Smooth muscle cell (in vitro differentiated cells): ENCODE data around the gene ITGAD. TPM values are rescaled to one million over a fixed set of nuclear protein-coding genes. Genes with fewer than 3 reads are reported as not detected.

Source experiments
- DNase-seq: peaks from one replicate; lab custom pipeline; 2025; ENCODE audit not compliant: unreplicated experiment; lab: John Stamatoyannopoulos, UW
- H2AFZ ChIP-seq: fragments of 200-600 bp; sonication (generic); 2 replicates; pipeline ENCODE4 v1.6.0; 2016; ENCODE audit warnings: antibody characterized with exemption, low read depth, mild to moderate bottlenecking
- H3F3A ChIP-seq: fragments of 200-600 bp; sonication (generic); 2 replicates; pipeline ENCODE4 v1.6.0; 2017; ENCODE audit warnings: antibody characterized with exemption, low read depth
- H3K27ac ChIP-seq: fragments of 200-600 bp; sonication (generic); 2 replicates; pipeline ENCODE4 v1.5.1; 2016; ENCODE audit warnings: low read depth, mild to moderate bottlenecking
- H3K27me3 ChIP-seq: fragments of 200-600 bp; sonication (generic); 2 replicates; pipeline ENCODE4 v1.6.1; 2016; ENCODE audit warnings: low read depth, mild to moderate bottlenecking
- H3K36me3 ChIP-seq: fragments of 200-600 bp; sonication (generic); 2 replicates; pipeline ENCODE4 v1.5.1; 2016; ENCODE audit warnings: low read depth
- H3K4me1 ChIP-seq: fragments of 200-600 bp; sonication (generic); 2 replicates; pipeline ENCODE4 v1.5.1; 2016; ENCODE audit warnings: low read depth
- H3K4me2 ChIP-seq: fragments of 200-600 bp; sonication (generic); 2 replicates; pipeline ENCODE4 v1.6.0; 2016; ENCODE audit warnings: mild to moderate bottlenecking
- H3K4me3 ChIP-seq: fragments of 200-600 bp; sonication (generic); 2 replicates; pipeline ENCODE4 v1.5.1; 2016; ENCODE audit warnings: mild to moderate bottlenecking
- H3K79me2 ChIP-seq: fragments of 200-600 bp; sonication (generic); 2 replicates; pipeline ENCODE4 v1.6.0; 2016; ENCODE audit warnings: low read depth, mild to moderate bottlenecking
- H3K9ac ChIP-seq: fragments of 200-600 bp; sonication (generic); 2 replicates; pipeline ENCODE4 v1.6.0; 2016; ENCODE audit warnings: low read depth
- H3K9me3 ChIP-seq: fragments of 200-600 bp; sonication (generic); replicated peaks from 2 replicates; pipeline ENCODE4 v1.5.1; 2016; ENCODE audit warnings: low read depth
- H4K20me1 ChIP-seq: fragments of 200-600 bp; sonication (generic); 2 replicates; pipeline ENCODE4 v1.6.0; 2016; ENCODE audit warnings: low read depth
- WGBS: methylation state at CpG from one replicate; pipeline ENCODE4 v1.1.7; 2016; ENCODE audit warnings: low lambda C conversion rate; 5-methylcytosine and 5-hydroxymethylcytosine counted together
- polyA plus RNA-seq: library from polyadenylated mRNA; unstranded; fragments of >200 nt; fragmentation: Nextera tagmentation; extraction: Ambion mirVana; gene quantifications from 2 replicates; pipeline ENCODE4 v1.2.1, GENCODE V29; 2016
- total RNA-seq: library from RNA; depleted of rRNA; stranded (reverse); fragments of >200 nt; gene quantifications from 2 replicates; pipeline ENCODE4 v1.2.3, GENCODE V29; 2014
- TF ChIP-seq, protein P1 (sequence below): fragments of 200-600 bp; sonication (generic); IDR thresholded peaks from 2 replicates; pipeline ENCODE4 v1.5.1; 2017; ENCODE audit warnings: borderline replicate concordance, mild to moderate bottlenecking, antibody characterized with exemption; ENCODE audit not compliant: insufficient read depth, poor library complexity, severe bottlenecking

The ITGAD gene
- total and polyA plus RNA-seq, 2 experiments from 2014 or later, result not detected

DNA sequence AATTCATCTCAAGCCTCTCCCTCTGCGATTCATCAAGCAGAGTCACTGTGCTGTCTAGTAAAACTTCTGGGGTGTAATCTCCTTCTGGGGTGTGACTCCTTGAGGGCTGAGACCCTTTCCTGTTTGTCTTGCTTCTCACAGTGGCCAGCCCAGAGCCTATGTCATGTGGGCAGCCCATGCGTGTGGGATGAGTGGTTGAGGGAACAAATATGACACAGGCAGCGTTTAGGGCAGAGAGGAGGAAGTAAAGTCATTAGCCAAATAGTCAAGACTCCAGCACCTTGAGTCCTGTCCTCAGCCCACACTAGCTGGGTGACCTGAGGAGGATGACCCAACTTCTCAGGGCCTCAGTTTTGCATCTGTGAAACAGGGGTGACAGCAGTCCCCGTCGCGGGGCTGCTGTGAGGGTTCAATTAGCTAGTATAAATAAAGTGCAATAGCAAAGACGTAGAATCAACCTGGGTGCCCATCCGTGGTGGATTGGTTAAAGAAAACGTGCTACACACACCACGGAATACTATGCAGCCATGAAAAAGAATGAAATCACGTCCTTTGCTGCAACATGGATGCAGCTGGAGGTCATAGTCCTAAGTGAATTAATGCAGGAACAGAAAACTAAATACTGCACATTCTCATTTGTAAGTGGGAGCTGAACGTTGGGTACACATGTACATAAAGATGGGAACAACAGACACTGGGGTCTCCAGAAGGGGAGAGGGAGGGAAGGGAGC, 42.7 kb upstream of the ITGAD start:
- DNase-seq, result no peak
- Histone ChIP-seq H2AFZ (no peak overlapping the region), H3K9me3 (no peaks in the 10 kb centered on the region), H3K79me2 (no peaks in the 10 kb centered on the region), H3K9ac (no peak overlapping the region), H3K4me2 (no peak overlapping the region), H3K27ac (no peak overlapping the region), H3K36me3 (no peaks in the 10 kb centered on the region), H3K4me1 (no peaks in the 10 kb centered on the region), H3K4me3 (no peak overlapping the region), H4K20me1 (no peaks in the 10 kb centered on the region), H3F3A (no peaks in the 10 kb centered on the region), H3K27me3 (no peaks in the 10 kb centered on the region)
- TF ChIP-seq, protein P1, sequence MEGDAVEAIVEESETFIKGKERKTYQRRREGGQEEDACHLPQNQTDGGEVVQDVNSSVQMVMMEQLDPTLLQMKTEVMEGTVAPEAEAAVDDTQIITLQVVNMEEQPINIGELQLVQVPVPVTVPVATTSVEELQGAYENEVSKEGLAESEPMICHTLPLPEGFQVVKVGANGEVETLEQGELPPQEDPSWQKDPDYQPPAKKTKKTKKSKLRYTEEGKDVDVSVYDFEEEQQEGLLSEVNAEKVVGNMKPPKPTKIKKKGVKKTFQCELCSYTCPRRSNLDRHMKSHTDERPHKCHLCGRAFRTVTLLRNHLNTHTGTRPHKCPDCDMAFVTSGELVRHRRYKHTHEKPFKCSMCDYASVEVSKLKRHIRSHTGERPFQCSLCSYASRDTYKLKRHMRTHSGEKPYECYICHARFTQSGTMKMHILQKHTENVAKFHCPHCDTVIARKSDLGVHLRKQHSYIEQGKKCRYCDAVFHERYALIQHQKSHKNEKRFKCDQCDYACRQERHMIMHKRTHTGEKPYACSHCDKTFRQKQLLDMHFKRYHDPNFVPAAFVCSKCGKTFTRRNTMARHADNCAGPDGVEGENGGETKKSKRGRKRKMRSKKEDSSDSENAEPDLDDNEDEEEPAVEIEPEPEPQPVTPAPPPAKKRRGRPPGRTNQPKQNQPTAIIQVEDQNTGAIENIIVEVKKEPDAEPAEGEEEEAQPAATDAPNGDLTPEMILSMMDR, result no peak
- WGBS, result 83% methylated on average over 12 of the region's 12 CpGs

GRCh38 chr16:31351246-31351941, 41.7 kb upstream of the ITGAD start:
- H3K27ac ChIP-seq, result no peak overlapping the region
- H4K20me1 ChIP-seq, result no peaks in the 10 kb centered on the region
- H3K9me3 ChIP-seq, result no peaks in the 10 kb centered on the region
- no peak overlapping the region for H2AFZ ChIP-seq
- H3K79me2 ChIP-seq, result no peaks in the 10 kb centered on the region
- no peaks in the 10 kb centered on the region for H3K4me1 ChIP-seq
- H3K4me3 ChIP-seq, result no peak overlapping the region
- H3F3A ChIP-seq, result no peaks in the 10 kb centered on the region
- no peak for DNase-seq
- no peak overlapping the region for H3K9ac ChIP-seq
- no peaks in the 10 kb centered on the region for H3K36me3 ChIP-seq
- H3K27me3 ChIP-seq, result no peaks in the 10 kb centered on the region
- TF ChIP-seq, protein P1, result no peak
- no peak overlapping the region for H3K4me2 ChIP-seq
- WGBS, result 87% methylated on average over 19 of the region's 19 CpGs

- H3K9ac ChIP-seq, result no peak overlapping the region
- H2AFZ ChIP-seq, result no peak overlapping the region
- H3K36me3 ChIP-seq, result no peaks in the 10 kb centered on the region
- H3K4me2 ChIP-seq, result no peak overlapping the region
- H3K4me1 ChIP-seq, result no peaks in the 10 kb centered on the region
- 73% methylated on average over 6 of the region's 6 CpGs for WGBS
- TF ChIP-seq, protein P1, result no peak
- no peaks in the 10 kb centered on the region for H3K27me3 ChIP-seq
- H4K20me1 ChIP-seq, result no peaks in the 10 kb centered on the region
- no peaks in the 10 kb centered on the region for H3K79me2 ChIP-seq
- no peak overlapping the region for H3K27ac ChIP-seq
- DNase-seq, result no peak
- no peak overlapping the region for H3K4me3 ChIP-seq
- H3K9me3 ChIP-seq, result no peaks in the 10 kb centered on the region
- H3F3A ChIP-seq, result no peaks in the 10 kb centered on the region
Observed at GRCh38 chr16:31351942-31352325, 41.2 kb upstream of the ITGAD start.
